ENCODE measurements around the gene LCORL.

Gene LCORL

DNA sequence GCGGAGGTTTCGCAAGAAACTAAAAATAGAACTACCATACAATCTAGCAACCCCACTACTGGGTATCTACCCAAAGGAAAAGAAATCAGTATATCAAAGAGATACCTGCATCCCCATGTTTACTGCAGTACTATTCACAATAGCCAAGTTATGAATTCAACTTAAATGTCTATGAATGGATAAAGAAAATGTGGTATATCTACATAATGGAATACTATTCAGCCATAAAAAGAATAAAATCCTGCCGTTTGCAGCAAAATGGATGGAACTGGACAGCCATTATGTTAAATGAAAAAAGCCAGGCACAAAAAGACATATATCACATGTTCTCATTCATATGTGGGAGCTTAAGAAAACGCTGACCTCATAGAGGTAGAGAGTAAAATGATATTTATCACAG, 65.3 kb downstream of the LCORL start:
- H3K4me1 ChIP-seq (ENCODE audit: control insufficient read depth, low read length) = no peaks in the 10 kb centered on the region

GRCh38 chr4:17945303-17945702, 76.3 kb downstream of the LCORL start:
- no peaks in the 10 kb centered on the region for H3K9me3 ChIP-seq (ENCODE audit: control insufficient read depth, insufficient read depth, low read length)
- H3K27me3 ChIP-seq (ENCODE audit: control insufficient read depth, low read length) = no peaks in the 10 kb centered on the region
- H3K4me2 ChIP-seq (ENCODE audit: low read length) = no peak overlapping the region
- TF ChIP-seq CTCF (IDR thresholded peaks at IDR 0.05; ENCODE audit: low read depth, low read length, poor library complexity, severe bottlenecking) (no peak), EZH2phosphoT487 (IDR thresholded peaks at IDR 0.05; ENCODE audit: borderline replicate concordance, low read length) (no peak)
- H3K4me3 ChIP-seq (ENCODE audit: low read length) = no peak overlapping the region
- no peaks in the 10 kb centered on the region for H3K4me1 ChIP-seq (ENCODE audit: control insufficient read depth, low read length)
- H3F3A ChIP-seq (ENCODE audit: control insufficient read depth, insufficient read depth) = no peaks in the 10 kb centered on the region
- peaks cover 8% of the 10 kb centered on the region; the same call in 1 of the 2 replicates for H3K79me2 ChIP-seq (ENCODE audit: control insufficient read depth, low read length)
- no peaks in the 10 kb centered on the region for H4K20me1 ChIP-seq (ENCODE audit: control insufficient read depth, insufficient read depth, low read depth, low read length)
- no peak overlapping the region for H3K27ac ChIP-seq (ENCODE audit: low read depth, low read length)
- peaks cover 33% of the 10 kb centered on the region for H3K36me3 ChIP-seq (ENCODE audit: control insufficient read depth, low read length)
- no peaks in the 10 kb centered on the region for H3K9me2 ChIP-seq (replicated peaks; ENCODE audit: control insufficient read depth, low read length)

More for the DNA sequence above, 65.3 kb downstream of the LCORL start:
- Histone ChIP-seq H3K36me3 (ENCODE audit: control insufficient read depth, low read length) (peaks cover 74% of the 10 kb centered on the region), H3K9me2 (replicated peaks; ENCODE audit: control insufficient read depth, low read length) (no peaks in the 10 kb centered on the region), H4K20me1 (ENCODE audit: control insufficient read depth, insufficient read depth, low read depth, low read length) (no peaks in the 10 kb centered on the region), H3K9me3 (ENCODE audit: control insufficient read depth, insufficient read depth, low read length) (no peaks in the 10 kb centered on the region), H3F3A (ENCODE audit: control insufficient read depth, insufficient read depth) (no peaks in the 10 kb centered on the region), H3K27me3 (ENCODE audit: control insufficient read depth, low read length) (no peaks in the 10 kb centered on the region), H3K79me2 (ENCODE audit: control insufficient read depth, low read length) (no peaks in the 10 kb centered on the region), H3K27ac (ENCODE audit: low read depth, low read length) (no peak overlapping the region), H3K4me3 (ENCODE audit: low read length) (no peak overlapping the region), H3K4me2 (ENCODE audit: low read length) (no peak overlapping the region)
- TF ChIP-seq EZH2phosphoT487 (IDR thresholded peaks at IDR 0.05; ENCODE audit: borderline replicate concordance, low read length) = no peak
- TF ChIP-seq CTCF (IDR thresholded peaks at IDR 0.05; ENCODE audit: low read depth, low read length, poor library complexity, severe bottlenecking) = no peak

DNA sequence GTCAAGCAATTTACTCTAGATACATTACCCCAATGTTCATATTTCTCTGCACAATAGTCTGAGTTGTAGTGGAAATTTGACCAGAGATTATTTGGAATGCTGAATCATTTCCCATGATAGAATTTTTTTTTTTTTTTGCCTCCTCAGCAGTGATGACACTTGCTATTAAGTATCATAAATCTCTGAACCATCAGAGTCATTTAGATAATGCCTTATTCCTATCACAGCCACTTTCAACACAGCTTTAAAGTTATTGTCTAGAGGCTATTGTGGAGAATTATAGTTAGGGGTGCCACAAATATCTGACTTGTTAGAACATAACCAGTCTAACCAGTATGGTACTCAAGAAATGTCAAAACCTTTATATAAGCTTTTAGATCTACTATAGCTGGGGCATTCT, 79.8 kb downstream of the LCORL start:
- Histone ChIP-seq H3K4me2 (ENCODE audit: low read length) (no peak overlapping the region), H3K27me3 (ENCODE audit: control insufficient read depth, low read length) (no peaks in the 10 kb centered on the region), H3K79me2 (ENCODE audit: control insufficient read depth, low read length) (peaks cover 8% of the 10 kb centered on the region; the same call in 1 of the 2 replicates), H3K4me1 (ENCODE audit: control insufficient read depth, low read length) (no peaks in the 10 kb centered on the region), H3F3A (ENCODE audit: control insufficient read depth, insufficient read depth) (no peaks in the 10 kb centered on the region), H3K4me3 (ENCODE audit: low read length) (no peak overlapping the region), H4K20me1 (ENCODE audit: control insufficient read depth, insufficient read depth, low read depth, low read length) (no peaks in the 10 kb centered on the region), H3K27ac (ENCODE audit: low read depth, low read length) (no peak overlapping the region), H3K36me3 (ENCODE audit: control insufficient read depth, low read length) (peaks cover 14% of the 10 kb centered on the region), H3K9me3 (ENCODE audit: control insufficient read depth, insufficient read depth, low read length) (no peaks in the 10 kb centered on the region), H3K9me2 (replicated peaks; ENCODE audit: control insufficient read depth, low read length) (no peaks in the 10 kb centered on the region)
- TF ChIP-seq EZH2phosphoT487 (IDR thresholded peaks at IDR 0.05; ENCODE audit: borderline replicate concordance, low read length) (no peak), CTCF (IDR thresholded peaks at IDR 0.05; ENCODE audit: low read depth, low read length, poor library complexity, severe bottlenecking) (no peak)
